GM21723 (cell line): ENCODE results near the gene STT3A.
A peak's percentile ranks its signal among the peaks of the same experiment; 100 is the strongest.
"Not testable (repeated sequence)": the region's sequence is repeated elsewhere in the genome, so short reads cannot be mapped to it uniquely, and the experiment has no call there.

ENCODE experiments used
- ATAC-seq: cut with Tn5 transposase; IDR thresholded peaks from one replicate; pipeline ENCODE4 v1.9.1; 2021; ENCODE audit warnings: mild to moderate bottlenecking, moderate library complexity; ENCODE audit not compliant: unreplicated experiment

STT3A gene

DNA sequence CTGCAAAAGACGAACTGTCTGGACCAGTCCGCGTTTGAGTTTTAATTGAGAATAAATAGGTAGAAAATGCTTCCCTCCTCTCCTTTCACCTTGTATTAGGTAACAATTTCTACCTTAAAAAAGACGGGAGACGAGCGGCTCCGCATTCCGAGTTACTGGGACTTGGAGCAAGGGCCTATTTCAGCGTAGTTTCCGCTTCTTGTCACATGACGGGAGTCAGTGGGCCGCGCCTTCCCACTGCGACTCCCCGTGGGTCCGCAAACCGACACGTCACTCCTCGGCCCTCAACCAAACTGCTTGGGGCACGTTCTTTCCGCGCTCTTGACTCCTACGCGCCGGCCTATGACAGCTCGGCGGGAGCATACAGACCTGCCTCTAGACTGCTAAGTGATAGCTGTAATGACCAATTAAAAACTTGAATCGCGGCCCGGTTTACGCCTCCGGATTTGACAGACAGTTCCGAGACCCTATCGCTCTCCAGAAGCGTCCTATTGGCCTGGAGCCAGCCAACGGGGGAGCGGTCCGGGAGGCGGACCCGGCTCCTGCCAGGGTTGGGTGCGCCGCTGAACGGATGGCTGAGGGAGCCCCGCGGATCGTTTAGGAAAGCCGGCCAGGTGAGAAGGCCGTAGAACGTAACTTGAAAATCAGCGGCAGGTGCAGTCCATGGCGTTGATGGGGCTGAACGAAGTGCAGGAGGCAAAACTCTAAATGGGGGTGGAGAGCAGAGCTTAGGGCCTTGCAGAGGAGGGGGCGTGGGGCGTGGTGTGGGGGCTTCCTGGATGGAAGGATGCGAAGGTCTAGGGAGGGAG lies at the start of gene STT3A:
Gene STT3A, plus strand, starts transcription at position 548 of the 809 bp plus-strand sequence. CDS start 3,064 bp downstream, outside the sequence.
- peak; percentile 97 for ATAC-seq

GRCh38 chr11:125550780-125551179 lies 41.9 kb upstream of the STT3A start:
- no peak for ATAC-seq

- no peak for ATAC-seq
Measured at GRCh38 chr11:125551835-125552342, 40.8 kb upstream of the STT3A start.

DNA sequence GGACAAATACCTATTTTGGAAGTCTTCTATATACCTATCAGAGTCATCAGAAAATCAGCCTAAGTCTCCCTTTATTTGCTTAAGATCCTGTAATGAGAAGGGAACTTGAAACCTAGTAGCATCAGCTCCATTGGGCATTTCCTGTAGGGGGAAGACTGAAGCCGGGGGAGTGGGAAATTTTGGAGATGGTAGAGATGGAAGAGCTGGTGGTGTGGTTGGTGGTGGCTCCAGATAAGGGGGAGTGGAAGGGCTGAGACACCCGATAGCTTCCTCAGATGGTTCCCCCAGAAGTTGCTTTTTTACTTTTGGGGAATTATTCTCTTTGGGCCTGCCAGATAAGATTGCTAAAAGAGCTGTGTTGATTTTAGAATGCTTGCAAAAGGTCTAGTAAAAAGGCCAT lies 39.7 kb upstream of the STT3A start:
- ATAC-seq = no peak

DNA sequence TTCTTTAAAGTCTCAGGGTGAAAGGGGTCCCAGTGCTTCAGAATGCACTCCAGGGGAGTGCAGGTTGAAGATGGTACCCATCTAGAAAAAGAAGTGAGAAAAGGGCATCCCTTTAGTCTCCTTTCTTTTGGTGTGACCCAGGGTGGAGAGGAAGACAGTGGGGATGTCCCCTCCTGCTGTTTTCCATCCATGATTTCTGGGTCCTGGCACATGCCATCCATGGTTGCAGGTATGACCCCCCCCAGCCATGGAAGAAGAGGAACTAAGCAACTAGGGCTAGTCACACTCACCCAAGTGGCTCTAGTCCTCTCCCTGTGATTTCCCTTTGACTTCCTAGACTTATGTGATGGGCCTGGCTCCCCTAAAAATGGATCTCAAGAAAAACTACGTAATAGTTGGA lies 39.3 kb upstream of the STT3A start:
- ATAC-seq = no peak

- ATAC-seq = no peak
Measured at GRCh38 chr11:125554038-125554437, 38.6 kb upstream of the STT3A start.

GRCh38 chr11:125559888-125560287 lies 32.8 kb upstream of the STT3A start:
- no peak for ATAC-seq

GRCh38 chr11:125561924-125562323 lies 30.7 kb upstream of the STT3A start:
- no peak for ATAC-seq

GRCh38 chr11:125562430-125562829 lies 30.2 kb upstream of the STT3A start:
- ATAC-seq = no peak

DNA sequence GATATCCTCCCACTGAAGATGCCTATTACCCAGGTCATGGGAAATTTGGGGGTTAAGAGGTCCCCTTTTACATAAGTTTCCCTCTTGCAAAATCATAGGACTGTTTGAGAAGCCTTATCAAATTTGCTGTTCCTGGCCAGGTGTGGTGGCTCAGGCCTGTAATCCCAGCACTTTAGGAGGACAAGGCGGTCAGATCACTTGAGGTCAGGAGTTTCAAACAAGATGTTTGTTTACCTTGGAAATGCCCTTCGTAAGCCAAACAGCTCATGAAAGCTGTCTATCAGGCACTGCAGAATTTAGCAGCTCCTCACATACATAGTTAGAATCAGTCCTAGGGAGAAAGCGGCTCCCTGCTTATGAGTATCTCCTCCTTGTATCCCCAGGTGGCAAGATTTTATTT lies 28.3 kb upstream of the STT3A start:
- ATAC-seq = no peak

DNA sequence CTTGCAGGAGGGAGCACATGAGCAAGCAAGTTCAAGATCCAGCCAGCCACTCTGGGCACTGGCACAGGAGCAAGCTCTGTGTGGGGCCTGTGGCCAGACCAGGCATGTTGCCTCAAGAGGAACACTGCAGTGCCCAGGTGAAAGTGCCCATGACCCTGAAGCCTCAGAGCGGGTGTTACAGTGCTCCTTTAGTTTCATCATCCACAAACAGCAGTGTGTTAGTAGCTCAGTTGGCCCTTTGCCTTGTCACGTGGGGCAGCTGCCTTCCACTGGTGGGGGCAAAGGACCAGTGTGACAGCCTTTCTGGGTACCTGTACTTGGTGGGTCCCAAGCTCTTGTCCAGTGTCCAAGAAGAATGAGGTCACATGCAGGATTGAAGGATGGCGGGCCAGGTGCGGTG lies 26.4 kb upstream of the STT3A start:
- no peak for ATAC-seq

- ATAC-seq = peak; percentile 96
Measured at GRCh38 chr11:125568970-125569914, 23.4 kb upstream of the STT3A start, which contains the start of gene EI24. Gene EI24 (plus strand): TSS chr11:125569477. CDS start chr11:125572528, 3,051 bp downstream.

DNA sequence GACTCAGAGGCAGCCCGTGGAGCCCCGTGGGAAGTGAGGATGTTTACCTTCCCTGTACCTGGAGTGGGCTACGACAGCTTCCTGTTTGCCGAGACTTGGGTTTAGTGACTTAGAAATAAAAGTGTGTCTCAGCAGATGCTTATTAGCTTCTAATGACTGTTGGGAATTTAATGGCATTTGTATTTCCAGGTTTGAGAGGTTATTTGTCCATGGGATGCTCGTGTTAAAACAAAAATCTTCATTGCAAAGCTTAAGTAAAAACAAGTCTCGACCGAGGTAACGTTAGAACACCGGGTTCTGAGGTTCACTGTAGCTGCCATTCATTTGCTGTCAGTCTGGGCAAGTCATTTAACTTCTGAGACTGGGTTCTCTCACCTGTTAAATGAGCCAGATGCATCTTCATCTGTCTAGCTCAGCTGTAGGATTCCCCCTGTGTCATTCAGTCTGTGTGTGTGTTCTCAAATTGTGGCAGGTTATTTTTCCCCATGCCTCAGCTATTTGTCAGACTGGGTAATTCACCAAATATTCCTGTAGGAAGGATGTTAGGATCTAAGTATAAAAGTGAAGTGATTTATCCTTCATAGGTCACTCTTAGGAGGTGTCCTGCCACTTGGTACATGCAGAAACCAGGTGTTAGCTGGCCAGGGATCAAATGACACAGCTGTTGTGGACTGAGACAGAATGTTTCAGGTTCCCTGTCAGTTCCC lies 22.6 kb upstream of the STT3A start:
- peak; percentile 27 for ATAC-seq

DNA sequence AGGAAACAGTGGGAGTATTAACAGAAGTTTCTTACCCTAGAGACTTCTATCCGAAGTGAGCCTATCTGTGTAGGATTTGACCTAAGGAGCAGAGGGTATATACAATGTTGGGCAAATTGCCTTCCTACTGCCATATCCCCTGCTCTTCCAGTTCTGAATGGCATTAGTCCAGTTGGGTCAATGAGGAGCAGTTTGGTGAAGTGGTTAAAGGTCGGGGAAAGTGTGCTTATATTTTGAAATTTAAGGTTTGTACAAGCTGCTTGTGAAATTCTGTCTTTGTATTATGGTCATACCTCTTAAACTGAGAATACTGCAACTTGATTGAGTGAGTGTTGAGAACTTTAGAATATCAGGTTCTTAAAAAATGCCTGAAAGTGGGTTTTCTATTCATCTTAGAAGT lies 21.7 kb upstream of the STT3A start:
- ATAC-seq = no peak

DNA sequence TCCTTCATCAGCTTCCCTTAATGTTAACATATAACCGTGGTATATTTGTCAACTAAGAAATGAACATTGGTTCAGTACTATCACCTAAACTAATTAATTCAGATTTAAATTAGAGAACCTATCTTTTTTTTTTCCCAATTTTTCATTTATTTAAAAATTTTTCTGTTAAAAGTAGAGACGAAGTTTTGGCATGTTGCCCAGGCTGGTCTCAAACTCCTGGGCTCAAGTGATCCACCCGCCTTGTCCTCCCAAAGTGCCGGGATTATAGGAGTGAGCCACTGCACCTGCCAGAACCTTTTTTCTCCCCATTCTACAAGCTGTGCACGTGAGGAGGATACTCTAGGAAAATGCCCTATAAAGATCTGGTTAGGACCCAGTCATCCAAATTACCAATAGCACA lies 19.7 kb upstream of the STT3A start:
- ATAC-seq = no peak

GRCh38 chr11:125577181-125577580 lies 15.5 kb upstream of the STT3A start:
- not testable (repeated sequence) for ATAC-seq

GRCh38 chr11:125578783-125579182 lies 13.9 kb upstream of the STT3A start:
- no peak for ATAC-seq

- ATAC-seq = no peak
Measured at GRCh38 chr11:125579811-125580210, 12.8 kb upstream of the STT3A start.

DNA sequence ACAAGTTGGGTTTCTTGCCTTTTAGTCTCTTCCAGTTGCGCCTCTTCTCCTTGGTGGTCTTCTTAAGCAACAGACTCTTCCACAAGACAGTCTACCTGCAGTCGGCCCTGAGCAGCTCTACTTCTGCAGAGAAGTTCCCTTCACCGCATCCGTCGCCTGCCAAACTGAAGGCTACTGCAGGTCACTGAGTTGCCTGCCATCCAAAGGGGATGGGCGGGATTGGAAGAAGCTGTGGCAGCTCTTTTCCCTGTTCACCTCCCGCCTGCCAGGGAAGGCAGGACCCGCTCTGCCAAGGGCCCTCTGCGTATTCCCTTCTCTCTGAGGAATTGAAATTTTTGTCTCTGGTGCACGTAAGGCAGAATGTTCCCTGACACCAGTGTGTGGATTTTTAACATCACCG lies 9.2 kb upstream of the STT3A start:
- no peak for ATAC-seq

DNA sequence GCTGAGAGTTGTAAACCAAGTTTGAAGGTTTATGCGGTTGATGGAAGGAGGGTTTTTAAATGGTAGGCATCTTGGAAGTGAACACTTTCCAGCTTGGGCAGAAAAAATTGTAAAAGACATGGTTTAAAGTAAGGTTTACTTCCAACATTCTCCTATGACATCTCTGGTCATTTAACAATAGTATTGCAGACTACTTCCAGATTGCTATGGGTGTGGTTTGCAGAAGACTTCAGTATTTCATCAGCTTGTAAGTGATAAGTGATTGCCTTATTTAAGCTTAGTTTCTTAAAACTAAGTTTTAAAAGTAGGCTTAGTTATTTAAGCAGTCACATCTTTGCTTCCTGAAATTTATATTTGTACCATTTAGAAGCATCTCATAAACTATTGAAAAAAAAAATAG lies 7.2 kb upstream of the STT3A start:
- ATAC-seq = no peak

DNA sequence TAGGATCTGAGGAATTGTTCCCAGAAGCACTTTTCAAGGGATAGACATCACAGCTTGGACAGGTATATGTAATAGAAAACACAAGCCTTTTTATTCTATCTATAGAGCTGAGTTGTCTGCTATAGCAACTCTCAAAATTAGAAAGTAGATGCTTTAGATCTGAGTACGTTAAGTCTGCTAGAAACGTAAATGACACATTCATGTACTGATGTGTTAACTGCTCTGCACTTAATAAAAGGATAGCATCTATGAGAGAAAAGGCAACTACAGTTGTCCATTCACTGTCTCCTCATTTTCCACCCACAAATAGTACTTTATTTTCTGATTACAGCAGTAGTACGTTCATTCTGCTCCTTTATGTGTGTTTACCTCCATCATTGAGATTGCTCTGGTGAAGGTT lies 6.0 kb upstream of the STT3A start:
- ATAC-seq = no peak
